Activated naive CD4-positive, alpha-beta T cell treated with anti-CD3 and anti-CD28 coated beads for 36 hours (primary cell): ENCODE data around the gene TMPRSS2. TPM values are rescaled to one million over a fixed set of nuclear protein-coding genes. Genes with fewer than 3 reads are reported as not detected.

Experiments
- CTCF ChIA-PET: fragments of 350-600 bp; sonication (Branson Sonifier 250); formaldehyde crosslinking; loops from one replicate; lab custom pipeline; 2021; ENCODE audit warnings: antibody characterized with exemption; lab: Charles Lee
- DNase-seq: peaks from one replicate; pipeline ENCODE4 v3.0.0-alpha.2; 2020
- H3K27ac Mint-ChIP-seq: one replicate; pipeline ENCODE4 v1.8.0; 2021; ENCODE audit warnings: mild to moderate bottlenecking, mixed read lengths
- H3K27me3 Mint-ChIP-seq: one replicate; pipeline ENCODE4 v1.8.0; 2021; ENCODE audit warnings: low read depth, mixed read lengths
- H3K36me3 Mint-ChIP-seq: one replicate; pipeline ENCODE4 v1.8.0; 2021; ENCODE audit warnings: low read depth, mixed read lengths
- H3K4me1 Mint-ChIP-seq: one replicate; pipeline ENCODE4 v1.8.0; 2021; ENCODE audit warnings: low read depth, mixed read lengths
- H3K4me3 Mint-ChIP-seq: one replicate; pipeline ENCODE4 v1.8.0; 2021; ENCODE audit warnings: mild to moderate bottlenecking, moderate library complexity, mixed read lengths
- H3K9me3 Mint-ChIP-seq: one replicate; pipeline ENCODE4 v1.8.0; 2021; ENCODE audit warnings: mixed read lengths
- intact Hi-C: fragments of 100-400 bp; cut with micrococcal nuclease; formaldehyde crosslinking; loops from one replicate; pipeline ENCODE4 v1.15.1; 2023
- total RNA-seq, 2 experiments: library from RNA; stranded (reverse); gene quantifications; one replicate each; pipeline ENCODE4 v1.2.3, GENCODE V29; 2021

The TMPRSS2 gene
- total RNA-seq, 2 experiments from 2014 or later, result not detected

GRCh38 chr21:41526478-41527087, 18.6 kb upstream of the TMPRSS2 start:
- CTCF ChIA-PET, result no interaction called here

GRCh38 chr21:41523175-41523574, 15.2 kb upstream of the TMPRSS2 start:
- H3K4me3 Mint-ChIP-seq, result no peak overlapping the region
- CTCF ChIA-PET, result interaction anchor here (0.8 kb wide), 1 partner anchor 240 kb away, joined by 3 read pairs; no protein-coding TSS in a partner anchor
- H3K4me1 Mint-ChIP-seq, result no peaks in the 10 kb centered on the region
- H3K9me3 Mint-ChIP-seq, result no peaks in the 10 kb centered on the region
- peaks cover 3% of the 10 kb centered on the region for H3K27me3 Mint-ChIP-seq
- H3K36me3 Mint-ChIP-seq, result no peaks in the 10 kb centered on the region
- no peak overlapping the region for H3K27ac Mint-ChIP-seq
- intact Hi-C loops, result no loop called here
- no peak for DNase-seq

More at GRCh38 chr21:41526478-41527087, 18.6 kb upstream of the TMPRSS2 start:
- Mint-ChIP-seq H3K9me3 (no peaks in the 10 kb centered on the region), H3K4me3 (no peak overlapping the region), H3K27ac (no peak overlapping the region), H3K27me3 (peaks cover 3% of the 10 kb centered on the region), H3K36me3 (no peaks in the 10 kb centered on the region), H3K4me1 (no peaks in the 10 kb centered on the region)
- no peak for DNase-seq
- intact Hi-C loops, result no loop called here

- Mint-ChIP-seq H3K4me3 (no peak overlapping the region), H3K36me3 (no peaks in the 10 kb centered on the region), H3K27me3 (peaks cover 3% of the 10 kb centered on the region), H3K27ac (no peak overlapping the region), H3K4me1 (no peaks in the 10 kb centered on the region), H3K9me3 (no peaks in the 10 kb centered on the region)
- CTCF ChIA-PET, result no interaction called here
- intact Hi-C loops, result no loop called here
- DNase-seq, result no peak
Measured at GRCh38 chr21:41521489-41522027, 13.6 kb upstream of the TMPRSS2 start.

GRCh38 chr21:41520560-41521442, 12.8 kb upstream of the TMPRSS2 start:
- H3K36me3 Mint-ChIP-seq, result no peaks in the 10 kb centered on the region
- intact Hi-C loops, result no loop called here
- no peak for DNase-seq
- no peaks in the 10 kb centered on the region for H3K4me1 Mint-ChIP-seq
- peaks cover 3% of the 10 kb centered on the region for H3K27me3 Mint-ChIP-seq
- no peak overlapping the region for H3K4me3 Mint-ChIP-seq
- no peak overlapping the region for H3K27ac Mint-ChIP-seq
- CTCF ChIA-PET, result no interaction called here
- H3K9me3 Mint-ChIP-seq, result no peaks in the 10 kb centered on the region

GRCh38 chr21:41519806-41520559, 12.0 kb upstream of the TMPRSS2 start:
- no peaks in the 10 kb centered on the region for H3K4me1 Mint-ChIP-seq
- H3K27me3 Mint-ChIP-seq, result peaks cover 3% of the 10 kb centered on the region
- H3K27ac Mint-ChIP-seq, result no peak overlapping the region
- no peak overlapping the region for H3K4me3 Mint-ChIP-seq
- H3K9me3 Mint-ChIP-seq, result no peaks in the 10 kb centered on the region
- DNase-seq, result no peak
- CTCF ChIA-PET, result no interaction called here
- H3K36me3 Mint-ChIP-seq, result no peaks in the 10 kb centered on the region
- intact Hi-C loops, result no loop called here

- Mint-ChIP-seq H3K27me3 (peaks cover 2% of the 10 kb centered on the region), H3K36me3 (no peaks in the 10 kb centered on the region), H3K9me3 (no peaks in the 10 kb centered on the region), H3K27ac (no peak overlapping the region), H3K4me1 (no peaks in the 10 kb centered on the region), H3K4me3 (no peak overlapping the region)
- CTCF ChIA-PET, result no interaction called here
- DNase-seq, result no peak
- intact Hi-C loops, result no loop called here
Measured at GRCh38 chr21:41518757-41519156, 10.8 kb upstream of the TMPRSS2 start.

GRCh38 chr21:41511858-41512257, 3.9 kb upstream of the TMPRSS2 start:
- Mint-ChIP-seq H3K4me1 (peaks cover 2% of the 10 kb centered on the region), H3K27ac (no peak overlapping the region), H3K4me3 (no peak overlapping the region), H3K27me3 (peaks cover 25% of the 10 kb centered on the region), H3K9me3 (no peaks in the 10 kb centered on the region), H3K36me3 (no peaks in the 10 kb centered on the region)
- no peak for DNase-seq
- CTCF ChIA-PET, result no interaction called here
- intact Hi-C loops, result no loop called here

- Mint-ChIP-seq H3K4me1 (peaks cover 2% of the 10 kb centered on the region), H3K9me3 (no peaks in the 10 kb centered on the region), H3K27ac (no peak overlapping the region), H3K36me3 (no peaks in the 10 kb centered on the region), H3K4me3 (no peak overlapping the region), H3K27me3 (peaks cover 37% of the 10 kb centered on the region)
- CTCF ChIA-PET, result no interaction called here
- no peak for DNase-seq
- intact Hi-C loops, result no loop called here
Measured at GRCh38 chr21:41510500-41510899, 2.5 kb upstream of the TMPRSS2 start.

GRCh38 chr21:41509733-41510132, 1.8 kb upstream of the TMPRSS2 start:
- Mint-ChIP-seq H3K27ac (no peak overlapping the region), H3K4me1 (peaks cover 2% of the 10 kb centered on the region), H3K4me3 (no peak overlapping the region), H3K27me3 (peaks cover 37% of the 10 kb centered on the region), H3K36me3 (no peaks in the 10 kb centered on the region), H3K9me3 (no peaks in the 10 kb centered on the region)
- CTCF ChIA-PET, result no interaction called here
- no peak for DNase-seq
- intact Hi-C loops, result no loop called here

- CTCF ChIA-PET, result no interaction called here
- no peak for DNase-seq
- no peak overlapping the region for H3K27ac Mint-ChIP-seq
- H3K4me1 Mint-ChIP-seq, result peaks cover 2% of the 10 kb centered on the region
- H3K36me3 Mint-ChIP-seq, result no peaks in the 10 kb centered on the region
- H3K4me3 Mint-ChIP-seq, result no peak overlapping the region
- intact Hi-C loops, result no loop called here
- no peaks in the 10 kb centered on the region for H3K9me3 Mint-ChIP-seq
- peaks cover 37% of the 10 kb centered on the region for H3K27me3 Mint-ChIP-seq
Measured at GRCh38 chr21:41509145-41509496, 1.2 kb upstream of the TMPRSS2 start.

- H3K27ac Mint-ChIP-seq, result no peak overlapping the region
- peaks cover 2% of the 10 kb centered on the region for H3K4me1 Mint-ChIP-seq
- H3K27me3 Mint-ChIP-seq, result peaks cover 37% of the 10 kb centered on the region
Measured at GRCh38 chr21:41508415-41509144, 622 bp upstream of the TMPRSS2 start.

More at GRCh38 chr21:41508415-41509144, 622 bp upstream of the TMPRSS2 start:
- Mint-ChIP-seq H3K36me3 (no peaks in the 10 kb centered on the region), H3K9me3 (no peaks in the 10 kb centered on the region), H3K4me3 (no peak overlapping the region)
- CTCF ChIA-PET, result no interaction called here
- no peak for DNase-seq
- intact Hi-C loops, result no loop called here
